ENCODE measurements around the gene RSL24D1. TPM values are rescaled to one million over a fixed set of nuclear protein-coding genes. Genes with fewer than 3 reads are reported as not detected.

Gene RSL24D1
- total RNA-seq, 1 experiment from 2014 or later, result 43.5 TPM

DNA sequence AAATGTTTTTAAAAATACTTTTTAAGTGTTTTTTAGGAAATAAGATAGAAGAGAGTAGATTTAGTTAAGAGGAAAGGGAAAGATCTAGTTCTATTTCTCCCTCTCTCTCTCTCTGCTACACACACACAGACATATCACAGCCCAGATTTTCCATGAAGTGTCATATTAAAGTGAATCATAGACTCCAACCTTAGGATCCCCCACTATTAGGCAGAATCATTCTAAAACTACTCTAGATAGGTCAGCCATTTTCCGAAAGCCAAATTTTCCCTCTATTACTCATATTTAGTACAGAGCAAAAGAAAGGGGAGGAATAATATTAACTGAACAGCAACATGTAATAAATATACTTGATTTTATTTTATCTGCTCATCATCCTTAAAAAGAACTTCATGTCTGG is 45.1 kb upstream of the RSL24D1 start:
- no peak overlapping the region for H3K4me2 ChIP-seq (ENCODE audit: low read length)
- H4K20me1 ChIP-seq (ENCODE audit: low read length), result no peaks in the 10 kb centered on the region
- POLR2A ChIA-PET (ENCODE audit: unreplicated experiment), result no interaction called here
- H3K27me3 ChIP-seq (ENCODE audit: low read length), result no peaks in the 10 kb centered on the region
- no peaks in the 10 kb centered on the region for H3K9me2 ChIP-seq (replicated peaks; ENCODE audit: low read length)
- intact Hi-C loops (cut with micrococcal nuclease), result no loop called here
- H3K36me3 ChIP-seq (ENCODE audit: low read depth, low read length), result no peaks in the 10 kb centered on the region
- H2AFZ ChIP-seq (ENCODE audit: low read length), result no peak overlapping the region
- no peaks in the 10 kb centered on the region for H3F3A ChIP-seq (ENCODE audit: low read length, unreplicated experiment)
- DNase-seq, result no peak
- no peaks in the 10 kb centered on the region for H3K79me2 ChIP-seq (ENCODE audit: low read length)
- TF ChIP-seq EZH2phosphoT487 (IDR thresholded peaks at IDR 0.05; ENCODE audit: borderline replicate concordance, low read length) (no peak), EZH2 (IDR thresholded peaks at IDR 0.05; ENCODE audit: low read length, unreplicated experiment) (no peak)
- TF ChIP-seq, protein P1, sequence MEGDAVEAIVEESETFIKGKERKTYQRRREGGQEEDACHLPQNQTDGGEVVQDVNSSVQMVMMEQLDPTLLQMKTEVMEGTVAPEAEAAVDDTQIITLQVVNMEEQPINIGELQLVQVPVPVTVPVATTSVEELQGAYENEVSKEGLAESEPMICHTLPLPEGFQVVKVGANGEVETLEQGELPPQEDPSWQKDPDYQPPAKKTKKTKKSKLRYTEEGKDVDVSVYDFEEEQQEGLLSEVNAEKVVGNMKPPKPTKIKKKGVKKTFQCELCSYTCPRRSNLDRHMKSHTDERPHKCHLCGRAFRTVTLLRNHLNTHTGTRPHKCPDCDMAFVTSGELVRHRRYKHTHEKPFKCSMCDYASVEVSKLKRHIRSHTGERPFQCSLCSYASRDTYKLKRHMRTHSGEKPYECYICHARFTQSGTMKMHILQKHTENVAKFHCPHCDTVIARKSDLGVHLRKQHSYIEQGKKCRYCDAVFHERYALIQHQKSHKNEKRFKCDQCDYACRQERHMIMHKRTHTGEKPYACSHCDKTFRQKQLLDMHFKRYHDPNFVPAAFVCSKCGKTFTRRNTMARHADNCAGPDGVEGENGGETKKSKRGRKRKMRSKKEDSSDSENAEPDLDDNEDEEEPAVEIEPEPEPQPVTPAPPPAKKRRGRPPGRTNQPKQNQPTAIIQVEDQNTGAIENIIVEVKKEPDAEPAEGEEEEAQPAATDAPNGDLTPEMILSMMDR (conservative IDR thresholded peaks at IDR 0.05; ENCODE audit: low read depth, low read length), result no peak
- no peak overlapping the region for H3K4me3 ChIP-seq (ENCODE audit: low read length)
- no peak overlapping the region for H3K27ac ChIP-seq (ENCODE audit: low read length)
- no TSS peak for BruUV-seq (replicated peaks)
- H3K4me1 ChIP-seq (ENCODE audit: insufficient read depth, low read length), result peaks cover 9% of the 10 kb centered on the region
- no peak overlapping the region for H3K9ac ChIP-seq (ENCODE audit: low read length)
- H3K9me3 ChIP-seq (ENCODE audit: low read length), result no peaks in the 10 kb centered on the region
- CTCF ChIA-PET, result no interaction called here
- ATAC-seq, result no peak

DNA sequence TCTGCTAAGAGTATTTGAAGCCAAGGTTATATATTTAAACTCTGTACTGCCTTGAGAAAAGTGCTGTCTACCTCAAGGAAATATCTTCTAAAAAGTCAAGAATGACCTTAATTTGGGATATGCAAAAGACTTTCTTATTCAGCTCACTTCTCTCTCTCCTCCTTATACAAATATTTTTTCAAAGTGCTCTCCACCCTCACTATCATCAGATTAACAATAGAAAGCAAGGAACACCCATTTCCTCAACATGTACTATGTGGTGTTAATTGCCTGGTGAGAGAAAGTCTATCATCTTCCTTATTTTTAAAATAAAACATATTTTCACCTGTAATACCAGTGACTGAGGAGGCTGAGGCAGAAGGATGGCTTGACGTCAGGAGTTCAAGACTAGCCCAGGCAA is 44.4 kb upstream of the RSL24D1 start:
- H3K4me3 ChIP-seq (ENCODE audit: low read length), result no peak overlapping the region
- no peak overlapping the region for H3K27ac ChIP-seq (ENCODE audit: low read length)
- H3K4me2 ChIP-seq (ENCODE audit: low read length), result no peak overlapping the region
- intact Hi-C loops (cut with micrococcal nuclease), result no loop called here
- H3F3A ChIP-seq (ENCODE audit: low read length, unreplicated experiment), result no peaks in the 10 kb centered on the region
- peaks cover 2% of the 10 kb centered on the region for H3K4me1 ChIP-seq (ENCODE audit: insufficient read depth, low read length)
- ChIA-PET CTCF (no interaction called here), POLR2A (ENCODE audit: unreplicated experiment) (no interaction called here)
- no peaks in the 10 kb centered on the region for H3K9me3 ChIP-seq (ENCODE audit: low read length)
- no peaks in the 10 kb centered on the region for H3K9me2 ChIP-seq (replicated peaks; ENCODE audit: low read length)
- no peak for ATAC-seq
- H4K20me1 ChIP-seq (ENCODE audit: low read length), result no peaks in the 10 kb centered on the region
- TF ChIP-seq EZH2phosphoT487 (IDR thresholded peaks at IDR 0.05; ENCODE audit: borderline replicate concordance, low read length) (no peak), EZH2 (IDR thresholded peaks at IDR 0.05; ENCODE audit: low read length, unreplicated experiment) (no peak)
- TF ChIP-seq, protein P1 (conservative IDR thresholded peaks at IDR 0.05; ENCODE audit: low read depth, low read length), result no peak
- H2AFZ ChIP-seq (ENCODE audit: low read length), result no peak overlapping the region
- H3K27me3 ChIP-seq (ENCODE audit: low read length), result no peaks in the 10 kb centered on the region
- DNase-seq, result no peak
- no peak overlapping the region for H3K9ac ChIP-seq (ENCODE audit: low read length)
- no peaks in the 10 kb centered on the region for H3K79me2 ChIP-seq (ENCODE audit: low read length)
- H3K36me3 ChIP-seq (ENCODE audit: low read depth, low read length), result no peaks in the 10 kb centered on the region
- BruUV-seq (replicated peaks), result no TSS peak

DNA sequence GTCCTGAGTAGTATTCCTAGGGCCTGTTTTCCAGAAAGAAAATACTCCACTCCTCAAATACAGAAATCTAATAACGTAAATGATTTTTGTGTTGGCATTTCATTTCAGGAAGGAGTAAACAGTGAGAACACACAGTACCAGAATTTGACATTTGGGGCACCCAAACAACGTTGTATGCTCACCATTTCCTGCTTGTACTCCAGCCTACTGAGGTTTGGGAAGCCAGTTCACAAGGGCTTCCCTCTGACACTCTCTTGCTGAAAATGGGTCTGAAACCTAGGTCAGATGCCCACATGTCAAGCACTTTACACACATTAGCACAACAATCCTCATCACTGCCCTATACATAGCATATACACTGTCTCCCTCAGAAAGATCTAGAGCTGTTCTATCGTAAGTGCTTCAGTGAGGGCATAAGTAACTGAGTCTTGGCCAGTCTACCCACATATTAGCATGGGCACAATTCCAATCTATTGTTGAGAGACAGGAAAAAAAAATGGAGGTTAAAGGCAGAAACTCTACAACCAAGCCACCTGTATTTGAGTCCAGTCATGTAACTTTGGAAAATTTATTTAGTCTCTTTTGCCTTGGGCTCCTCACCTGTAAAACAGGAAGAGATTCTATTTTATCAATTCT is 43.5 kb upstream of the RSL24D1 start:
- ATAC-seq (no peak), DNase-seq (no peak)
- Histone ChIP-seq H3F3A (ENCODE audit: low read length, unreplicated experiment) (no peaks in the 10 kb centered on the region), H3K4me1 (ENCODE audit: insufficient read depth, low read length) (no peaks in the 10 kb centered on the region), H3K36me3 (ENCODE audit: low read depth, low read length) (no peaks in the 10 kb centered on the region), H3K4me2 (ENCODE audit: low read length) (no peak overlapping the region), H3K9me2 (replicated peaks; ENCODE audit: low read length) (no peaks in the 10 kb centered on the region), H3K79me2 (ENCODE audit: low read length) (no peaks in the 10 kb centered on the region), H3K4me3 (ENCODE audit: low read length) (no peak overlapping the region), H3K27ac (ENCODE audit: low read length) (no peak overlapping the region), H3K9me3 (ENCODE audit: low read length) (no peaks in the 10 kb centered on the region), H2AFZ (ENCODE audit: low read length) (no peak overlapping the region), H3K27me3 (ENCODE audit: low read length) (no peaks in the 10 kb centered on the region), H3K9ac (ENCODE audit: low read length) (no peak overlapping the region), H4K20me1 (ENCODE audit: low read length) (no peaks in the 10 kb centered on the region)
- intact Hi-C loops (cut with micrococcal nuclease), result no loop called here
- TF ChIP-seq EZH2phosphoT487 (IDR thresholded peaks at IDR 0.05; ENCODE audit: borderline replicate concordance, low read length) (no peak), EZH2 (IDR thresholded peaks at IDR 0.05; ENCODE audit: low read length, unreplicated experiment) (no peak)
- TF ChIP-seq, protein P1 (conservative IDR thresholded peaks at IDR 0.05; ENCODE audit: low read depth, low read length), result no peak
- ChIA-PET POLR2A (ENCODE audit: unreplicated experiment) (interaction anchor here (0.5 kb wide), 1 partner anchor 105 kb away, joined by 4 read pairs; no protein-coding TSS in a partner anchor), CTCF (no interaction called here)
- no TSS peak for BruUV-seq (replicated peaks)

Data from PC-3 (cell line).